SK-N-MC (cell line): ENCODE data around the gene NTN4.

Experiments used
- DNase-seq: peaks from one replicate; pipeline ENCODE4 v3.0.0-alpha.2; 2011; ENCODE audit warnings: low read depth, low spot score
- H3K27ac ChIP-seq: fragments of 200-600 bp; sonication (generic); 2 replicates; pipeline ENCODE4 v1.5.1; 2016; ENCODE audit warnings: mixed run types
- H3K36me3 ChIP-seq: fragments of 200-600 bp; sonication (generic); 2 replicates; pipeline ENCODE4 v1.6.1; 2017; ENCODE audit warnings: antibody characterized with exemption, low read length, mixed read lengths; ENCODE audit not compliant: insufficient read depth
- H3K4me3 ChIP-seq: fragments of 200-600 bp; sonication (generic); 2 replicates; pipeline ENCODE4 v1.5.1; 2016
- H3K9ac ChIP-seq: fragments of 200-600 bp; sonication (generic); 2 replicates; pipeline ENCODE4 v1.8.0; 2017; ENCODE audit warnings: mixed run types, mixed read lengths; ENCODE audit not compliant: insufficient read length
- H3K9me3 ChIP-seq: fragments of 200-600 bp; sonication (generic); 2 replicates; pipeline ENCODE4 v1.6.1; 2017; ENCODE audit warnings: low read depth, mild to moderate bottlenecking, antibody characterized with exemption, low read length, moderate library complexity, mixed read lengths
- EZH2 ChIP-seq: fragments of 200-600 bp; sonication (generic); IDR thresholded peaks from one replicate; pipeline ENCODE4 v1.6.1; 2017; ENCODE audit warnings: antibody characterized with exemption
- FOXP2 ChIP-seq: optimal IDR thresholded peaks from 2 replicates; pipeline ENCODE3; 2011; ENCODE audit warnings: mild to moderate bottlenecking, moderate library complexity; ENCODE audit not compliant: insufficient read depth; ENCODE audit errors: extremely low read length, control extremely low read depth
- POLR2AphosphoS5 ChIP-seq: IDR thresholded peaks from 2 replicates; pipeline ENCODE4 v1.6.1; 2012; ENCODE audit warnings: mild to moderate bottlenecking, low read depth, low read length, borderline replicate concordance

Gene NTN4

GRCh38 chr12:95637010-95637409 lies 153.6 kb downstream of the NTN4 start:
- Histone ChIP-seq H3K9me3 (no peaks in the 10 kb centered on the region), H3K27ac (no peak overlapping the region), H3K36me3 (no peaks in the 10 kb centered on the region), H3K4me3 (no peak overlapping the region), H3K9ac (no peak overlapping the region)
- TF ChIP-seq POLR2AphosphoS5 (no peak), EZH2 (no peak), FOXP2 (no peak)
- DNase-seq = no peak

GRCh38 chr12:95634622-95635621 lies 155.6 kb downstream of the NTN4 start:
- no peaks in the 10 kb centered on the region for H3K36me3 ChIP-seq
- DNase-seq = no peak
- no peak overlapping the region for H3K27ac ChIP-seq
- H3K4me3 ChIP-seq = no peak overlapping the region
- H3K9me3 ChIP-seq = no peaks in the 10 kb centered on the region
- TF ChIP-seq FOXP2 (no peak), EZH2 (no peak), POLR2AphosphoS5 (no peak)
- H3K9ac ChIP-seq = no peak overlapping the region

DNA sequence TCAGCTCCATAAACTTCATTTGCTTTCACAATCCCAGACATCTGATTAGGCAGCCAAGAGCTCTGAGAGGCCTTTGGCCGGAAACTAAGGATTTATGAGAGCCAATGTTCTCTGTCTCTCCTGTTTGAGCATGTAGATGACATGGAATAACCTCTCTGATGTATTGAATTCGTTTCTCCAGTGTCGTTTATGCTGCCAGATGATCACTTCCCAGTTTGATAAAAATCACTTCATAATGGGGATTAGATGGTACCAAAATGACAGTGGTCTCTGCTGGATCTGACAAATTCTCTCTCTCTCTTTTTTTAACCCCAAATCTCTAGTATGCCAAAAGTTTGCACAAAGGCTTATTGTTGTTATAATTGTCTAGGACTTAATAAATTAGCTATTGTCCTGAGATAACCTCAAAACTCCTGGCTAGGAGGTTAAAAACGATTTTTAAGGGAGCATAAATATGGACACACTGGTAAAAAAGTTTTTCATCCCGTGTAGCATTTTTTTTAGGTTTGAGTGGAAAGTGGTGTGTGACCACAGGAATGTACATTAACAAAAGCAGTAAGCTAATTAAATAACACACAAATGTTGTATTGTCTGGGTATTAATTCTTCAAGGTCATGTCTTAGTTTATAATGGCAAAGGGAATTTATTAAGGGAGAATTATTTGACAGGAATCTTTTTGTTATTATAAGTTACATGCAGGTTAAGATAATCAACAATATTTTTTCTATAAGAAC lies 156.7 kb downstream of the NTN4 start:
- Histone ChIP-seq H3K27ac (no peak overlapping the region), H3K4me3 (no peak overlapping the region), H3K36me3 (no peaks in the 10 kb centered on the region), H3K9me3 (no peaks in the 10 kb centered on the region), H3K9ac (no peak overlapping the region)
- DNase-seq = no peak
- TF ChIP-seq POLR2AphosphoS5 (no peak), FOXP2 (no peak), EZH2 (no peak)

- TF ChIP-seq FOXP2 (no peak), EZH2 (no peak), POLR2AphosphoS5 (no peak)
- Histone ChIP-seq H3K9ac (no peak overlapping the region), H3K27ac (no peak overlapping the region), H3K4me3 (no peak overlapping the region), H3K36me3 (no peaks in the 10 kb centered on the region), H3K9me3 (no peaks in the 10 kb centered on the region)
- no peak for DNase-seq
These were observed 157.4 kb downstream of the NTN4 start for GRCh38 chr12:95633049-95633731.

DNA sequence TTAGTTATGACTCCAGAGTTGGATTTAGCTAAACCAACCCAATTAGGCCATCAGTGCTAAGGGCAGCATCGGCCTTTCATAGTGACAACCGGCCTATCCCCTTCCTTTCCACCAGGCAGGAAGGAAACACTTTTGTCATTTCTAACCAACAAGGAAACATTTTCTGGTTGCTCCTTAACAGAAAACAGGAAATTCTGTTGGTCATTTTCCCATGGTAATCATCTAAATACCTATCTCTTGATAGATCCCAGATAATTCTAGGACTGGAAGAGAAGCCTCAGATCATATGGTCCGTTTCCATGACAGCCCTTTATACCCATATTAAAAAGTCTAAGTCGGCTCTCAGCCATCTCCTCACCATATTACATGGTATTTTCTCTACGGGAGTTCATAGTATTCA lies 160.1 kb downstream of the NTN4 start:
- H3K4me3 ChIP-seq = no peak overlapping the region
- H3K9ac ChIP-seq = no peak overlapping the region
- H3K9me3 ChIP-seq = no peaks in the 10 kb centered on the region
- no peak overlapping the region for H3K27ac ChIP-seq
- TF ChIP-seq FOXP2 (no peak), POLR2AphosphoS5 (no peak), EZH2 (no peak)
- DNase-seq = no peak
- no peaks in the 10 kb centered on the region for H3K36me3 ChIP-seq

GRCh38 chr12:95629392-95629791 lies 161.2 kb downstream of the NTN4 start:
- H3K9ac ChIP-seq = no peak overlapping the region
- no peak for DNase-seq

DNA sequence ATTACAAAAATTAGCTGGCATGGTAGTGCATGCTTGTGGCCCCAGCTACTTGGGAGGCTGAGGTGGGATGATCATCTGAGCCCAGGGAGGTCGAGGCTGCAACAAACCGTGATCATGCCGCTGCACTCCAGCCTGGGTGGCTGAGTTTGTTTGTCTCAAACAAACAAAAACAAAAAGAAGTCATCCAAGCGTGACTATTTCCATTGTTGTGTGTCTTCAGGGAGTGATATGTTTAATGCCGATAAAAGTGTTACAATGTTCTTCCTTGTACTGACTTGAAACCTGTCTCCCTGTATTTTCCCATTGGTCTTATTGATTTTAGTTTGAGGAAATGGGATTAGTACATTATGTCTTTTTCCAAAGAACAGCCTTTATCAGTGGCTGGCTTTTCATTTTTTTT lies 163.7 kb downstream of the NTN4 start:
- H3K4me3 ChIP-seq = no peak overlapping the region
- H3K9ac ChIP-seq = no peak overlapping the region
- H3K36me3 ChIP-seq = no peaks in the 10 kb centered on the region
- no peak for TF ChIP-seq EZH2
- TF ChIP-seq POLR2AphosphoS5 = no peak
- no peak for TF ChIP-seq FOXP2
- H3K27ac ChIP-seq = no peak overlapping the region
- no peaks in the 10 kb centered on the region for H3K9me3 ChIP-seq
- no peak for DNase-seq

More at GRCh38 chr12:95629392-95629791, 161.2 kb downstream of the NTN4 start:
- Histone ChIP-seq H3K4me3 (no peak overlapping the region), H3K9me3 (no peaks in the 10 kb centered on the region), H3K27ac (no peak overlapping the region), H3K36me3 (no peaks in the 10 kb centered on the region)
- TF ChIP-seq POLR2AphosphoS5 (no peak), EZH2 (no peak), FOXP2 (no peak)

DNA sequence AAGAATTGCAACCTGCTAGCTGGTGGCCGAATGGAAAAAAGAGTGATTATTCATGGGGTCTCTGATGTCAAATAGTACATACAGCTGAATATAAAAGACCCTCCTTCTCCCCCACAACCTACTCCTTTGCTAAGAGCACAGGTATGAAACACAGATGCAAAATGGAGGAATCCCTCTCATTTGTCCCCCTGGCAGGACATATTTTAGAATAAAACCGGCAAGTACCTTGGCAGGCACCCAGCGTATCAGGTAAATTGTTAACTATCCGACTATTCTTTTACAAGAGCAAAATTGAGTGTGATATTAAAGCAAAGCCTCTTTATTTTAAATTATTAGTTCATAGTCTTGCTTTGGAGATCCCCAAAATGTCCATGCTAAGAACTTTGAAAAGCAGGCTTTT lies 165.6 kb downstream of the NTN4 start:
- DNase-seq = no peak
- Histone ChIP-seq H3K4me3 (no peak overlapping the region), H3K9me3 (no peaks in the 10 kb centered on the region), H3K27ac (no peak overlapping the region), H3K36me3 (no peaks in the 10 kb centered on the region), H3K9ac (no peak overlapping the region)
- TF ChIP-seq FOXP2 (no peak), EZH2 (no peak), POLR2AphosphoS5 (no peak)
